ENCODE data around the gene NCAN. TPM values are rescaled to one million over a fixed set of nuclear protein-coding genes. Genes with fewer than 3 reads are reported as not detected.

The NCAN gene
- total RNA-seq, 1 experiment from 2014 or later, result 3.0 TPM

DNA sequence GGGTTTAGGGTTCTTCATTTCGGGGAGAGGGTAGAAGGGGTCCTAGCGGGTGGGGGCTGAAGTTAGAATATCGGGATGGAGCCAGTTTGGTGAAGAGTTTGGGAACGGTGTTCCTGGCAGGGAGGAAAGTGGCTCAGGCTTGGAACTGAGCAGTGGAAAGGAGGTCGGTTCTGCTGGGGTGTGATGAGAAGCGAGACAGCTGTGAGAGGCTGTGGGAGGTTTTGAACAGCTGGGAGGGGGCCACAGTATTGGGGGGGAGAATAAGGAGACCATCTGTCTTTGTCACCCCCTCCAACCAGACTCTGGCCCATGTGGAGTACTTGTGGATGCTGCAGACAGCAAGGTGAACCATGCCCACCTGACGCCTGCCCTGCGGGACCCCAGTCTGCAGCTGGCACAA is 62.4 kb downstream of the NCAN start:
- CTCF ChIA-PET, result no interaction called here
- H3K4me1 Mint-ChIP-seq, result peaks cover 10% of the 10 kb centered on the region
- peaks cover 31% of the 10 kb centered on the region for H3K27me3 Mint-ChIP-seq (ENCODE audit: low read depth)
- DNase-seq (ENCODE audit: low spot score), result no peak
- H3K4me3 Mint-ChIP-seq, result no peak overlapping the region
- H3K9me3 Mint-ChIP-seq, result no peaks in the 10 kb centered on the region
- no peak overlapping the region for H3K27ac Mint-ChIP-seq
- H3K36me3 Mint-ChIP-seq, result peaks cover 11% of the 10 kb centered on the region
- TF ChIP-seq, protein P1, sequence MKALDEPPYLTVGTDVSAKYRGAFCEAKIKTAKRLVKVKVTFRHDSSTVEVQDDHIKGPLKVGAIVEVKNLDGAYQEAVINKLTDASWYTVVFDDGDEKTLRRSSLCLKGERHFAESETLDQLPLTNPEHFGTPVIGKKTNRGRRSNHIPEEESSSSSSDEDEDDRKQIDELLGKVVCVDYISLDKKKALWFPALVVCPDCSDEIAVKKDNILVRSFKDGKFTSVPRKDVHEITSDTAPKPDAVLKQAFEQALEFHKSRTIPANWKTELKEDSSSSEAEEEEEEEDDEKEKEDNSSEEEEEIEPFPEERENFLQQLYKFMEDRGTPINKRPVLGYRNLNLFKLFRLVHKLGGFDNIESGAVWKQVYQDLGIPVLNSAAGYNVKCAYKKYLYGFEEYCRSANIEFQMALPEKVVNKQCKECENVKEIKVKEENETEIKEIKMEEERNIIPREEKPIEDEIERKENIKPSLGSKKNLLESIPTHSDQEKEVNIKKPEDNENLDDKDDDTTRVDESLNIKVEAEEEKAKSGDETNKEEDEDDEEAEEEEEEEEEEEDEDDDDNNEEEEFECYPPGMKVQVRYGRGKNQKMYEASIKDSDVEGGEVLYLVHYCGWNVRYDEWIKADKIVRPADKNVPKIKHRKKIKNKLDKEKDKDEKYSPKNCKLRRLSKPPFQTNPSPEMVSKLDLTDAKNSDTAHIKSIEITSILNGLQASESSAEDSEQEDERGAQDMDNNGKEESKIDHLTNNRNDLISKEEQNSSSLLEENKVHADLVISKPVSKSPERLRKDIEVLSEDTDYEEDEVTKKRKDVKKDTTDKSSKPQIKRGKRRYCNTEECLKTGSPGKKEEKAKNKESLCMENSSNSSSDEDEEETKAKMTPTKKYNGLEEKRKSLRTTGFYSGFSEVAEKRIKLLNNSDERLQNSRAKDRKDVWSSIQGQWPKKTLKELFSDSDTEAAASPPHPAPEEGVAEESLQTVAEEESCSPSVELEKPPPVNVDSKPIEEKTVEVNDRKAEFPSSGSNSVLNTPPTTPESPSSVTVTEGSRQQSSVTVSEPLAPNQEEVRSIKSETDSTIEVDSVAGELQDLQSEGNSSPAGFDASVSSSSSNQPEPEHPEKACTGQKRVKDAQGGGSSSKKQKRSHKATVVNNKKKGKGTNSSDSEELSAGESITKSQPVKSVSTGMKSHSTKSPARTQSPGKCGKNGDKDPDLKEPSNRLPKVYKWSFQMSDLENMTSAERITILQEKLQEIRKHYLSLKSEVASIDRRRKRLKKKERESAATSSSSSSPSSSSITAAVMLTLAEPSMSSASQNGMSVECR (CRISPR knock-in tag; IDR thresholded peaks at IDR 0.05; ENCODE audit: borderline replicate concordance), result no peak
- no peak for TF ChIP-seq NR1H2 (CRISPR knock-in tag; IDR thresholded peaks at IDR 0.05)
- no peak for TF ChIP-seq JAZF1 (CRISPR knock-in tag; IDR thresholded peaks at IDR 0.05)
- no peak for TF ChIP-seq PRRX2 (CRISPR knock-in tag; IDR thresholded peaks at IDR 0.05)
- POLR2A ChIA-PET, result no interaction called here
- no peak for ATAC-seq

DNA sequence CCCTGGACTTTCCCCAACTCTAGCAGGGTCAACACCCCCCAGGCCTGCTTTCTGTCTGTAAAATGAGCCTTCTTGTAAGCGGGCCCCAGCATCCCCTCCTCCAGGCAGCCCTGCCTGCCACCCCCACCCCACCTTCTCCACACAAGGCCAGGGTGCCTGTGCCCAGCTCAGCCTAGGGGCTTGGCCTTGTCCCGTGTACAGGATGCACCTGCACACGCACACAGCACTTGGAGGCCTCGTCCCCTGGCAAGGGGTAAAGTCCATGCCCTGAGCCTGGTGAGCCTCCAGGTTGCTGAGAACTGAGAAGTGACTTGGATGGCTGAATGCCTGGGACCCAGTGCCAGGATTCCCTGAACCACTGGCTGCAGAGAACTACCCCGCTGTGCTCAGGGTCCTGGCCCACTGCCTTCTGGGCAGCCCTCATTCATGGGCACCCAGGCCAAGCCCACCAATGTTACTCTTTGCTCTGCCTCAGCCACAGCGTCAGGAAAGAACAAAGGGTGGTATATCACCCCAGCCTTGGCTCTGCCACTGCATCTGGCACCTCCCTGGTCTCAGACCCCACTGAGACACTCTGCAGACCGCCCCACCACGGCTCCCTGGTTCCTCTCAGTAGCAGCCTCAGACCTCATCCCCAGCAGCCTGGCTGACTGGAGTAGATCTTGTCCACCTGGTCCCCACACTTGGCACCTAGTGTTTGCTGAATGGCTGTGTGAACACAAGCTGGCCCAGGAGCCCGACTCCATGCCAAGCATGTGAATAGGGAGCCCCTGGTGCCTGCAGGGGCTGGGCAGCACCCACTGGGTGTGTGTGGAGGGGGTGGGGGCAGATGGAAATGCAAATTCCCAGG is 63.2 kb downstream of the NCAN start:
- no peak overlapping the region for H3K27ac Mint-ChIP-seq
- TF ChIP-seq NR1H2 (CRISPR knock-in tag; IDR thresholded peaks at IDR 0.05), result no peak
- TF ChIP-seq IRF2 (CRISPR knock-in tag; IDR thresholded peaks at IDR 0.05; ENCODE audit: borderline replicate concordance, low read depth), result no peak
- TF ChIP-seq, protein P2, sequence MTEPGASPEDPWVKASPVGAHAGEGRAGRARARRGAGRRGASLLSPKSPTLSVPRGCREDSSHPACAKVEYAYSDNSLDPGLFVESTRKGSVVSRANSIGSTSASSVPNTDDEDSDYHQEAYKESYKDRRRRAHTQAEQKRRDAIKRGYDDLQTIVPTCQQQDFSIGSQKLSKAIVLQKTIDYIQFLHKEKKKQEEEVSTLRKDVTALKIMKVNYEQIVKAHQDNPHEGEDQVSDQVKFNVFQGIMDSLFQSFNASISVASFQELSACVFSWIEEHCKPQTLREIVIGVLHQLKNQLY (CRISPR knock-in tag; IDR thresholded peaks at IDR 0.05), result no peak
- TF ChIP-seq ZNF138 (CRISPR knock-in tag; conservative IDR thresholded peaks at IDR 0.05), result no peak
- no peak for TF ChIP-seq GABPB1 (CRISPR knock-in tag; IDR thresholded peaks at IDR 0.05)
- TF ChIP-seq NFE2L1 (CRISPR knock-in tag; IDR thresholded peaks at IDR 0.05), result no peak
- TF ChIP-seq, protein P3, sequence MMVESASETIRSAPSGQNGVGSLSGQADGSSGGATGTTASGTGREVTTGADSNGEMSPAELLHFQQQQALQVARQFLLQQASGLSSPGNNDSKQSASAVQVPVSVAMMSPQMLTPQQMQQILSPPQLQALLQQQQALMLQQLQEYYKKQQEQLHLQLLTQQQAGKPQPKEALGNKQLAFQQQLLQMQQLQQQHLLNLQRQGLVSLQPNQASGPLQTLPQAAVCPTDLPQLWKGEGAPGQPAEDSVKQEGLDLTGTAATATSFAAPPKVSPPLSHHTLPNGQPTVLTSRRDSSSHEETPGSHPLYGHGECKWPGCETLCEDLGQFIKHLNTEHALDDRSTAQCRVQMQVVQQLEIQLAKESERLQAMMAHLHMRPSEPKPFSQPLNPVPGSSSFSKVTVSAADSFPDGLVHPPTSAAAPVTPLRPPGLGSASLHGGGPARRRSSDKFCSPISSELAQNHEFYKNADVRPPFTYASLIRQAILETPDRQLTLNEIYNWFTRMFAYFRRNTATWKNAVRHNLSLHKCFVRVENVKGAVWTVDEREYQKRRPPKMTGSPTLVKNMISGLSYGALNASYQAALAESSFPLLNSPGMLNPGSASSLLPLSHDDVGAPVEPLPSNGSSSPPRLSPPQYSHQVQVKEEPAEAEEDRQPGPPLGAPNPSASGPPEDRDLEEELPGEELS (CRISPR knock-in tag; IDR thresholded peaks at IDR 0.05), result no peak
- TF ChIP-seq TEAD4 (CRISPR knock-in tag; IDR thresholded peaks at IDR 0.05), result no peak
- TF ChIP-seq, protein P4, sequence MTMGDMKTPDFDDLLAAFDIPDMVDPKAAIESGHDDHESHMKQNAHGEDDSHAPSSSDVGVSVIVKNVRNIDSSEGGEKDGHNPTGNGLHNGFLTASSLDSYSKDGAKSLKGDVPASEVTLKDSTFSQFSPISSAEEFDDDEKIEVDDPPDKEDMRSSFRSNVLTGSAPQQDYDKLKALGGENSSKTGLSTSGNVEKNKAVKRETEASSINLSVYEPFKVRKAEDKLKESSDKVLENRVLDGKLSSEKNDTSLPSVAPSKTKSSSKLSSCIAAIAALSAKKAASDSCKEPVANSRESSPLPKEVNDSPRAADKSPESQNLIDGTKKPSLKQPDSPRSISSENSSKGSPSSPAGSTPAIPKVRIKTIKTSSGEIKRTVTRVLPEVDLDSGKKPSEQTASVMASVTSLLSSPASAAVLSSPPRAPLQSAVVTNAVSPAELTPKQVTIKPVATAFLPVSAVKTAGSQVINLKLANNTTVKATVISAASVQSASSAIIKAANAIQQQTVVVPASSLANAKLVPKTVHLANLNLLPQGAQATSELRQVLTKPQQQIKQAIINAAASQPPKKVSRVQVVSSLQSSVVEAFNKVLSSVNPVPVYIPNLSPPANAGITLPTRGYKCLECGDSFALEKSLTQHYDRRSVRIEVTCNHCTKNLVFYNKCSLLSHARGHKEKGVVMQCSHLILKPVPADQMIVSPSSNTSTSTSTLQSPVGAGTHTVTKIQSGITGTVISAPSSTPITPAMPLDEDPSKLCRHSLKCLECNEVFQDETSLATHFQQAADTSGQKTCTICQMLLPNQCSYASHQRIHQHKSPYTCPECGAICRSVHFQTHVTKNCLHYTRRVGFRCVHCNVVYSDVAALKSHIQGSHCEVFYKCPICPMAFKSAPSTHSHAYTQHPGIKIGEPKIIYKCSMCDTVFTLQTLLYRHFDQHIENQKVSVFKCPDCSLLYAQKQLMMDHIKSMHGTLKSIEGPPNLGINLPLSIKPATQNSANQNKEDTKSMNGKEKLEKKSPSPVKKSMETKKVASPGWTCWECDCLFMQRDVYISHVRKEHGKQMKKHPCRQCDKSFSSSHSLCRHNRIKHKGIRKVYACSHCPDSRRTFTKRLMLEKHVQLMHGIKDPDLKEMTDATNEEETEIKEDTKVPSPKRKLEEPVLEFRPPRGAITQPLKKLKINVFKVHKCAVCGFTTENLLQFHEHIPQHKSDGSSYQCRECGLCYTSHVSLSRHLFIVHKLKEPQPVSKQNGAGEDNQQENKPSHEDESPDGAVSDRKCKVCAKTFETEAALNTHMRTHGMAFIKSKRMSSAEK (CRISPR knock-in tag; IDR thresholded peaks at IDR 0.05; ENCODE audit: borderline replicate concordance), result no peak
- no peak for TF ChIP-seq PRRX2 (CRISPR knock-in tag; IDR thresholded peaks at IDR 0.05)
- no peak for TF ChIP-seq JUN (CRISPR knock-in tag; IDR thresholded peaks at IDR 0.05)
- TF ChIP-seq ZNF232 (CRISPR knock-in tag; IDR thresholded peaks at IDR 0.05), result no peak
- TF ChIP-seq FOXK1 (CRISPR knock-in tag; IDR thresholded peaks at IDR 0.05), result no peak
- no peak for TF ChIP-seq GTF2I (CRISPR knock-in tag; conservative IDR thresholded peaks at IDR 0.05)
- no peak for TF ChIP-seq ETV6 (CRISPR knock-in tag; IDR thresholded peaks at IDR 0.05)
- no peak for TF ChIP-seq NFYB (CRISPR knock-in tag; conservative IDR thresholded peaks at IDR 0.05; ENCODE audit: low read depth)
- H3K9me3 Mint-ChIP-seq, result no peaks in the 10 kb centered on the region
- H3K27me3 Mint-ChIP-seq (ENCODE audit: low read depth), result peaks cover 25% of the 10 kb centered on the region
- ChIA-PET POLR2A (no interaction called here), CTCF (no interaction called here)
- peaks cover 10% of the 10 kb centered on the region for H3K4me1 Mint-ChIP-seq
- ATAC-seq (no peak), DNase-seq (ENCODE audit: low spot score) (no peak)
- no peak overlapping the region for H3K4me3 Mint-ChIP-seq
- peaks cover 11% of the 10 kb centered on the region for H3K36me3 Mint-ChIP-seq
